GM13976 (cell line): ENCODE data around the gene DCHS2.
A peak's percentile ranks its signal among the peaks of the same experiment; 100 is the strongest.

Experiments
- DNase-seq: peaks from one replicate; pipeline ENCODE4 v3.0.0; 2012; ENCODE audit warnings: low spot score
- CTCF ChIP-seq: IDR thresholded peaks from 2 replicates; pipeline ENCODE4 v1.5.1; 2012; ENCODE audit warnings: borderline replicate concordance, mild to moderate bottlenecking; ENCODE audit not compliant: insufficient read depth; ENCODE audit errors: extremely low read depth, missing control alignments, control extremely low read depth
- in situ Hi-C: fragments of 300-500 bp; cut with MboI; formaldehyde crosslinking; loops from one replicate; pipeline ENCODE4 v1.12.0; 2022; ENCODE audit warnings: low sequenced_read_pairs, mixed read lengths, inconsistent platforms; ENCODE audit not compliant: unreplicated experiment

The DCHS2 gene

DNA sequence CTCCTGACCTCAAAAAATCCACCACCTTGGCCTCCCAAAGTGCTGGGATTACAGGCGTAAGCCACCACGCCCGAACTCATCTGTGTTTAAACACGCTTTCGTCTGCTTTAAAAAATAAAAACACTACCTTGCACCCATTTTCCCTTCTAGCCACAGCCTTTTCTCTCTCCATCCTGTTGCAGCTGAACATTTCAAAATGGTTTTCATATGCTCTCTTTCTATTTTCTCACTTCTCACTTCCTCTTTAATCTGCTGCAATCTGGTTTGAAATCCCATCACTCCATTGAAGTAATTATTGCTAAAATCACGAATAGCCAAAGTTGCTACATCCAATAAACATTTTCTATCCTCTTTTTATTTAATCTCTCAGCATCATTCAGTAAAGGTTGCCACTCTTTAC, 70.0 kb downstream of the DCHS2 start:
- DNase-seq = no peak
- TF ChIP-seq CTCF = no peak
- in situ Hi-C loops = no loop called here

DNA sequence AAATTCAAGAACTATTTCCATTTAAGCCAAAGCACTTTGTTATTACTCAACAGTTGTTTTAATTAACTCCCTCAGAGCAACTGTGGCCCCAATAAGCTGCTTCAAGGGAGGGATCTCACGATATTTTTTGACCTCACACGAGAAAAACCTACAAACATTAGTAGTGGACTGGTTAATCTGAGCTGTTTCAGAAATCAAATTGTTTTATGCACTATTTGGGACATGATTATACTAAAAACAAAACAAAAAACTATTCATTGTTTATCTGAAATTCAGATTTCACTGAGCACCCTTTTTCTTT, 74.3 kb downstream of the DCHS2 start:
- TF ChIP-seq CTCF = no peak
- in situ Hi-C loops = no loop called here
- DNase-seq = no peak

DNA sequence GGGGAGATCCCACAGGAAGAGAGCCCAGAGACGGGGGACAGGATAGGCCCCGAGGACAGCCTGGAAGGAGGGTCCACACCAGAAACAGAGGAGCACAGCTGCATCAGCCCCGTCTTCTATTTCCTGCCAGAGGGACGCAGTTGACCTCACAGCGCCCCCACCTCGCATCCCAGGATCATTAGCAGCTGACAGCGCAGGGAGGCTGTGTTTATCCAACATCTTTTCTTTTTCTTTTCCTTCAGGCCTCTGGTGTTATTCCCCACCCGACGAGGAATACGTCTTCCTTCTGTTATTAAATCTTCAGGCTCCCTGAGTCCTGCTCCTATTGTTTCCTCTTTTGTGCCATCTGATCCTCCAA, 75.4 kb downstream of the DCHS2 start:
- in situ Hi-C loops = no loop called here
- DNase-seq = no peak
- peak; percentile 3 for TF ChIP-seq CTCF

DNA sequence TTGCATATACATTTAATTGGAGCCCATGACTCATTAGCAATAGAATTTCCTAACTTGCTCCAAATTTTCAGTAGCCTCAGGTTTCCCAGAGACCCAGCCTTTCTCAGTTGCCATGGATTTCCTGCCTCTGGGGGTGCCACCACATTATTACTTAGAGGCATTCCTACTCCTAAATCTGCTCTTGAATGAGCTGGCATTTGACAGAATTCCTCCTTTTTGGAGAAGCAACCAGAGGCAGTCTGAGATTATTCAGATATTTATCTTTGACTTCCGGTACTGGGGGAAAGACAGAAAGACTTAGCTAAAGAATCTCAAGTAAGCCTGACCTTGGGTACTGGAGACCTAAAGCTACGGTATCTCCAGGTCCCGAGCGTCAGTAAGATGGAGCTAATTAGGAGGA, 76.3 kb downstream of the DCHS2 start:
- in situ Hi-C loops = no loop called here
- no peak for TF ChIP-seq CTCF
- no peak for DNase-seq

DNA sequence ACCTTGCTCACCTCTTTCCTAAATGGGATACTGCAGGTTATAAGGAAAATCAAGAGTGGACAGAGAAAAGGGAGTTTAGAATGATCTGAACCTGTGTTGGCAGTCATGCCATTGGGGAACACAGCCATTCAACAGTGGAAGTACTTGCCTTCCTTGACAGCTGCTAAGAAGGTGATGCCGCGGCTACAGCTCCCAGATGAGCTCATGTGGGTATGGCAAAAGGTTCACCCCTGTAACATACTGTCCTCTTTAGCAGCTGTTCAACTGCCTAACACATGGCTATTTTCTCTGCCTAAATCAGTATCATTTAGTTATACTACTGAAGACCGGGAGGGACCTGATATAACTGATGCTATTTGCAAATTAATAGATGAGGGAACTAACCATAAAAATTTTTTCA, 76.8 kb downstream of the DCHS2 start:
- in situ Hi-C loops = no loop called here

GRCh38 chr4:154414371-154414770, 77.2 kb downstream of the DCHS2 start:
- TF ChIP-seq CTCF = no peak
- in situ Hi-C loops = no loop called here
- DNase-seq = no peak

More for the DNA sequence above, 76.8 kb downstream of the DCHS2 start:
- no peak for TF ChIP-seq CTCF
- DNase-seq = no peak

DNA sequence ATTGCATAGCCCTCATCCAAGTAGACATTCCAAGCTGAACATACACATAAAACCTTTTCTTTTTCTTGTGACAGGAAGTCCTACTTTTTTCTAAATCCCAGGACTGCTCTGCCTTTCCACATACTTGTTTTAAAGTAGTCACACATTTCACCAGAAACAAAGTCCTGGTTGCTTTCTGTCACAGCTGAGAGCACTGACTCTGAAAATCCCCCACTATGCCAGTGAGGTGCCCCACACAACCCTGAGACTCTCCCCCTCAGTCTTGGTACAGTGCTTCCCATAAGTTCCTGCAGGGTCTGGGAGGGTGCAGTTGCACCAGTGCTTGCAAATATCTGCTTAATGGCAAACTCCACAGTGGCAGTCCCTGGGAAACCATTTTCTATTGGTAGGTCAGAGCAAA, 84.2 kb downstream of the DCHS2 start:
- in situ Hi-C loops = loop anchor here (10.0 kb wide), 1 partner anchor 97 kb away; no protein-coding TSS in a partner anchor
- no peak for TF ChIP-seq CTCF
- DNase-seq = no peak
